Measurements from ENCODE around the gene HNF1B.

Gene HNF1B

GRCh38 chr17:37789771-37790541, 45.1 kb upstream of the HNF1B start:
- Histone ChIP-seq H3K9me3 (ENCODE audit: low read length) (no peaks in the 10 kb centered on the region), H3K4me3 (ENCODE audit: low read depth, low read length, poor library complexity, severe bottlenecking) (no peak overlapping the region), H3K9ac (ENCODE audit: low read length) (no peak overlapping the region), H3K9me2 (ENCODE audit: low read depth, low read length) (no peaks in the 10 kb centered on the region), H2AFZ (ENCODE audit: low read length) (no peak overlapping the region), H3K36me3 (ENCODE audit: insufficient read depth, low read length) (no peaks in the 10 kb centered on the region), H4K20me1 (ENCODE audit: insufficient read depth, low read length) (no peaks in the 10 kb centered on the region), H3K79me2 (ENCODE audit: insufficient read depth, low read length) (no peaks in the 10 kb centered on the region), H3F3A (ENCODE audit: insufficient read depth, low read length) (no peaks in the 10 kb centered on the region), H3K4me1 (ENCODE audit: insufficient read depth, low read length, severe bottlenecking) (no peaks in the 10 kb centered on the region), H3K27me3 (ENCODE audit: insufficient read depth, low read length) (no peaks in the 10 kb centered on the region), H3K4me2 (ENCODE audit: low read length) (no peak overlapping the region), H3K27ac (ENCODE audit: low read depth, low read length, poor library complexity, severe bottlenecking) (no peak overlapping the region)
- TF ChIP-seq EZH2 (IDR thresholded peaks at IDR 0.05; ENCODE audit: borderline replicate concordance, low read length) (no peak), CTCF (IDR thresholded peaks at IDR 0.05; ENCODE audit: low read length) (no peak)

- Histone ChIP-seq H4K20me1 (ENCODE audit: insufficient read depth, low read length) (no peaks in the 10 kb centered on the region), H3K4me1 (ENCODE audit: insufficient read depth, low read length, severe bottlenecking) (no peaks in the 10 kb centered on the region), H3F3A (ENCODE audit: insufficient read depth, low read length) (no peaks in the 10 kb centered on the region), H3K9me2 (ENCODE audit: low read depth, low read length) (no peaks in the 10 kb centered on the region), H2AFZ (ENCODE audit: low read length) (no peak overlapping the region), H3K79me2 (ENCODE audit: insufficient read depth, low read length) (no peaks in the 10 kb centered on the region), H3K27me3 (ENCODE audit: insufficient read depth, low read length) (no peaks in the 10 kb centered on the region), H3K36me3 (ENCODE audit: insufficient read depth, low read length) (no peaks in the 10 kb centered on the region), H3K4me2 (ENCODE audit: low read length) (no peak overlapping the region), H3K9ac (ENCODE audit: low read length) (no peak overlapping the region), H3K9me3 (ENCODE audit: low read length) (no peaks in the 10 kb centered on the region), H3K27ac (ENCODE audit: low read depth, low read length, poor library complexity, severe bottlenecking) (no peak overlapping the region), H3K4me3 (ENCODE audit: low read depth, low read length, poor library complexity, severe bottlenecking) (no peak overlapping the region)
- TF ChIP-seq CTCF (IDR thresholded peaks at IDR 0.05; ENCODE audit: low read length) (no peak), EZH2 (IDR thresholded peaks at IDR 0.05; ENCODE audit: borderline replicate concordance, low read length) (no peak)
These were observed 44.2 kb upstream of the HNF1B start for GRCh38 chr17:37789021-37789565.

- H4K20me1 ChIP-seq (ENCODE audit: insufficient read depth, low read length): no peaks in the 10 kb centered on the region
- H3K4me2 ChIP-seq (ENCODE audit: low read length): no peak overlapping the region
- H3K27ac ChIP-seq (ENCODE audit: low read depth, low read length, poor library complexity, severe bottlenecking): no peak overlapping the region
- no peaks in the 10 kb centered on the region for H3K4me1 ChIP-seq (ENCODE audit: insufficient read depth, low read length, severe bottlenecking)
- H2AFZ ChIP-seq (ENCODE audit: low read length): no peak overlapping the region
- H3K79me2 ChIP-seq (ENCODE audit: insufficient read depth, low read length): no peaks in the 10 kb centered on the region
- no peaks in the 10 kb centered on the region for H3K27me3 ChIP-seq (ENCODE audit: insufficient read depth, low read length)
- TF ChIP-seq CTCF (IDR thresholded peaks at IDR 0.05; ENCODE audit: low read length) (no peak), EZH2 (IDR thresholded peaks at IDR 0.05; ENCODE audit: borderline replicate concordance, low read length) (no peak)
- H3K9ac ChIP-seq (ENCODE audit: low read length): no peak overlapping the region
- H3K36me3 ChIP-seq (ENCODE audit: insufficient read depth, low read length): no peaks in the 10 kb centered on the region
- H3F3A ChIP-seq (ENCODE audit: insufficient read depth, low read length): no peaks in the 10 kb centered on the region
- no peak overlapping the region for H3K4me3 ChIP-seq (ENCODE audit: low read depth, low read length, poor library complexity, severe bottlenecking)
- no peaks in the 10 kb centered on the region for H3K9me2 ChIP-seq (ENCODE audit: low read depth, low read length)
- H3K9me3 ChIP-seq (ENCODE audit: low read length): no peaks in the 10 kb centered on the region
These were observed 43.7 kb upstream of the HNF1B start for GRCh38 chr17:37788526-37788925.
